ENCODE results near the gene NR2F1. TPM values are rescaled to one million over a fixed set of nuclear protein-coding genes. Genes with fewer than 3 reads are reported as not detected.

NR2F1 gene
- total RNA-seq, 1 experiment from 2014 or later = 76.3 TPM

DNA sequence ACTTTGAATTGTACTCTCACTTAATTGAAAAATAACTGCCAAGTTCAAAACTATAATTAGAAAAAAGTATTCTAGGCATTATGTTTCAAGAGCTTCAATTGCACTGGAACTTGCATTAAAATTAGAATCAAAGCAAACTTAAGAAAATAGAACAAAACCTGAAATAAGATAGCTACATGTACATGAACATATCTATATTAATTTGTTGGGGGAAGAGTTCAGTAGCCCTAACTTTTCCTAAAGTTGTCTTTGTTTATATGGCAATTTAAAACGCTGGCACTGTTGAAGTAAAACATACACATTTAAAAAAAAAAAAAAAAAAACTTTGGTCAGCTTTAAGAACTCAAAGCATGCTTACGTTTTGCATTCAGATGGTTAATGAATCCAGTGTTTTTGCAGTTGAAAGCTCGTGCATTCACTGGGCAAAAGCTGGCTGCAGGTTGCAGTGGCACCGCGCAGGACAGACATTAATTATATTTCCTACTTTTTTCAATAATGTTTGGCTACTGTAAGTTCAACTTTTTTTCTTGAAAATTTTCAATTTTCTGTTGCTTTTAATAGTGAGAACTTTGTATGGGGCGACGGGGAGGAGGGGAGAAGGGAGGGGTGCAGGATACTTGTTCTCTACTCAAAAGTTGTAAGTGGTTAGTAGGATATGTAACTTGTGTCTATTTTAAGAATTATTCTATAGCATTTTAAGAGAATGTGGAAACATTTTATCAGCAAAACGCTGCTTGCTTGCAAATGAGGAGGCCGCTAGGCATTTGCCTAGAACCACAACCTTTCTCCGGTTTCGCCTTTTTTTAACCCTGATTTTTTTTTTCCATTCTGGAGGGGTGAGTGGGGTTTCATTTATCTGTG lies 3.9 kb downstream of the NR2F1 start:
- DNase-seq = no peak
- peak overlapping the region; percentile 79 for H3K4me3 ChIP-seq
- H3K27me3 ChIP-seq = no peaks in the 10 kb centered on the region
- peaks cover 46% of the 10 kb centered on the region for H3K36me3 ChIP-seq
- no peaks in the 10 kb centered on the region for H3K9me3 ChIP-seq

DNA sequence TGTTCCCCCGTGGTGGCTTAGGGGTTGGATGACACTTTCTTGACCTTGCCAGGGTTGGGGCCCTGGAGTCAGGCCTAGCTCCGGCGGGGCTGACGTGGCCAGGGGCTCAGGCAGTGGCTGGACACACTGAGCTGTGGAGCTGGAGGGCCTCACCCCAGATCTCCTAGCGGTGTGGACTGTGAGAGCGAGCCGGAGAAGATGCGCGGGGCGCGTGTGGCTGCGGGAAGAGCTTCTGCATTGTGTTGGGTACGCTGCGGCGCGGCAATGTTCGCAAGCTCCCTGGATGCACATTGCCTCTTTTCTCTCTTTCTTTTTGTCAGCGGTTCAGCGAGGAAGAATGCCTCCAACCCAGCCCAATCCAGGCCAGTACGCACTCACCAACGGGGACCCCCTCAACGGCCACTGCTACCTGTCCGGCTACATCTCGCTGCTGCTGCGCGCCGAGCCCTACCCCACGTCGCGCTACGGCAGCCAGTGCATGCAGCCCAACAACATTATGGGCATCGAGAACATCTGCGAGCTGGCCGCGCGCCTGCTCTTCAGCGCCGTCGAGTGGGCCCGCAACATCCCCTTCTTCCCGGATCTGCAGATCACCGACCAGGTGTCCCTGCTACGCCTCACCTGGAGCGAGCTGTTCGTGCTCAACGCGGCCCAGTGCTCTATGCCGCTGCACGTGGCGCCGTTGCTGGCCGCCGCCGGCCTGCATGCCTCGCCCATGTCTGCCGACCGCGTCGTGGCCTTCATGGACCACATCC lies 4.8 kb downstream of the NR2F1 start:
- H3K4me3 ChIP-seq = no peak overlapping the region
- DNase-seq = no peak
- no peaks in the 10 kb centered on the region for H3K9me3 ChIP-seq
- peaks cover 51% of the 10 kb centered on the region for H3K36me3 ChIP-seq
- no peaks in the 10 kb centered on the region for H3K27me3 ChIP-seq

GRCh38 chr5:93588352-93589151 lies 5.5 kb downstream of the NR2F1 start:
- H3K36me3 ChIP-seq = peaks cover 59% of the 10 kb centered on the region
- H3K9me3 ChIP-seq = no peaks in the 10 kb centered on the region
- no peak overlapping the region for H3K4me3 ChIP-seq
- no peak for DNase-seq
- no peaks in the 10 kb centered on the region for H3K27me3 ChIP-seq

DNA sequence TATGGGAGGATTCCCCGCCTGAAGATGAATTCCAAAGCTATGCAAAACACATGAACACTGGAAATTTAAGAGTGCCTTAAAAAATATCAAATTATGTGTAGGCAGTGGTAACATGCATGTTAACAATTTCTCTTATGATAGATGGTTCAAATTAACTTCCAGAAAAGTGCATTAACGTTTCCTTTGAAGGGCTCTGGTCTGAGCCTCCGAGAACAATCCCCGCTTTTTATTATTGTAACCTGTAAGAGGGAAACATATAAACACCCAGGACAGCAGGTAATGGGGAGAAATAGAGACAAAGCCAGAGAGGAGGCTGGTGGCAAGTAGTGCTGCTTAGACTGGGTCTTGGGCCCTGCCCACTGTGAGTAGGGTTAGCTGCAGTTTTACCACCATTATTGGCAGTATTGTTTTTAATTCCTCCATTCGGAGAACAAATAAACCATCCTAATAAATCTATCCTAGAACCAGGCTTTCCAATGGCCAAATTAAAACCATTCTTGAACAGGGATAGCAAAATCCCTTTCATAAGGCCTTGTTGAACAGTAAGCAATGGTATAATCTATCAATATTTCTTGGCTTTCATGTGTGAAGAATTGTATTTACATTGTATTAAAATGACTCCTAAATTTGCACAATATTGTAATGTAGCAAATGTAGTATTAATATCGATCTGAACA lies 6.3 kb downstream of the NR2F1 start:
- no peak for DNase-seq
- Histone ChIP-seq H3K4me3 (no peak overlapping the region), H3K36me3 (peaks cover 66% of the 10 kb centered on the region), H3K27me3 (no peaks in the 10 kb centered on the region), H3K9me3 (no peaks in the 10 kb centered on the region)

DNA sequence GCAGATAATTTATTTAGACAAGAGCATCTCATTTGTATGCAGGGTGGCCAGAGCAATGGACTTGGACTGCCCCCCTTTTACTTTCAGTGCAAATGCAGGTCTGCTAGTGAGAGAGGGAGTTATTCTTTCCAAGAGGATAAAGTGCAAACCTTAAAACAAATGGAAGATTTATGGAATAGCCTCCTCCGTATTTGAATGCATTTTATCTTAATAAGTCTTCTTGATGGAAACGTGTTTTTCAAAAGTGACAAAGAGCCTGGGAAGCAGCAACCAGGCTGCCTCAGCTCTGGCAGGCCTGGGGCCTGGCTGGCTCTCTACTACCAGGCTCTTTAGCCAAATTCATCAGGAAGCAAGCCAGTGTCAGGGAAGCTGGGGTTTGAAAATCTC lies 6.8 kb downstream of the NR2F1 start:
- no peak overlapping the region for H3K4me3 ChIP-seq
- no peak for DNase-seq
- no peaks in the 10 kb centered on the region for H3K27me3 ChIP-seq
- no peaks in the 10 kb centered on the region for H3K9me3 ChIP-seq
- peaks cover 72% of the 10 kb centered on the region for H3K36me3 ChIP-seq

GRCh38 chr5:93590493-93590892 lies 7.5 kb downstream of the NR2F1 start:
- H3K36me3 ChIP-seq = peaks cover 78% of the 10 kb centered on the region
- no peak overlapping the region for H3K4me3 ChIP-seq
- no peaks in the 10 kb centered on the region for H3K9me3 ChIP-seq
- DNase-seq = no peak
- no peaks in the 10 kb centered on the region for H3K27me3 ChIP-seq

- Histone ChIP-seq H3K27me3 (no peaks in the 10 kb centered on the region), H3K9me3 (no peaks in the 10 kb centered on the region), H3K36me3 (peaks cover 75% of the 10 kb centered on the region), H3K4me3 (no peak overlapping the region)
- no peak for DNase-seq
Measured at GRCh38 chr5:93591323-93591945, 8.4 kb downstream of the NR2F1 start.

GRCh38 chr5:93592883-93593282 lies 9.9 kb downstream of the NR2F1 start:
- H3K4me3 ChIP-seq = no peak overlapping the region
- no peaks in the 10 kb centered on the region for H3K9me3 ChIP-seq
- H3K27me3 ChIP-seq = no peaks in the 10 kb centered on the region
- H3K36me3 ChIP-seq = peaks cover 68% of the 10 kb centered on the region
- no peak for DNase-seq

- H3K36me3 ChIP-seq = peaks cover 64% of the 10 kb centered on the region
- H3K9me3 ChIP-seq = no peaks in the 10 kb centered on the region
- H3K27me3 ChIP-seq = no peaks in the 10 kb centered on the region
- no peak for DNase-seq
- H3K4me3 ChIP-seq = no peak overlapping the region
Measured at GRCh38 chr5:93593476-93594131, 10.6 kb downstream of the NR2F1 start.

GRCh38 chr5:93594591-93595419 lies 11.8 kb downstream of the NR2F1 start:
- Histone ChIP-seq H3K27me3 (no peaks in the 10 kb centered on the region), H3K36me3 (peaks cover 52% of the 10 kb centered on the region), H3K4me3 (no peak overlapping the region), H3K9me3 (no peaks in the 10 kb centered on the region)
- no peak for DNase-seq

GRCh38 chr5:93595420-93596147 lies 12.6 kb downstream of the NR2F1 start:
- H3K4me3 ChIP-seq = no peak overlapping the region

DNA sequence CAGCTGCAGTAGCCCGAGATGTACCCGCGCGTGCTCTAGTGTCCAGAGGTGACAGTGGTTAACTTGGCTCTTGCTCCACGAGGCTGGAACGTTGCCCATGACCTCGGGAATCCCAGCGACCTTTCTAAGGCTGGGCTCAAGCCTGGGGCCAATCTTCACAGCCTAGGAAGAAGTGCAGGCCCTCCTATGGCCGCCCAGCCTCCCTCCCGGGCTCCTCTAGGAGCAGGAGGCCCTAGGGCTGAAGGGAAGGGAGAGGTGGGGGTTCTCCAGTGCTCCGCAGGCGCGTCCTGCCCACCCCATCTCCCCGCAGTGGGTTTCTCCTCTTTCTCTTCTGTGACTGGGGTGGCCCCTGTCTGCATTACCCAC lies 13.3 kb downstream of the NR2F1 start:
- no peaks in the 10 kb centered on the region for H3K27me3 ChIP-seq
- H3K4me3 ChIP-seq = no peak overlapping the region
- DNase-seq = no peak
- H3K9me3 ChIP-seq = no peaks in the 10 kb centered on the region
- H3K36me3 ChIP-seq = peaks cover 37% of the 10 kb centered on the region

More at GRCh38 chr5:93595420-93596147, 12.6 kb downstream of the NR2F1 start:
- Histone ChIP-seq H3K27me3 (no peaks in the 10 kb centered on the region), H3K36me3 (peaks cover 45% of the 10 kb centered on the region), H3K9me3 (no peaks in the 10 kb centered on the region)
- DNase-seq = no peak

- no peak for DNase-seq
- Histone ChIP-seq H3K4me3 (no peak overlapping the region), H3K27me3 (no peaks in the 10 kb centered on the region), H3K36me3 (peaks cover 34% of the 10 kb centered on the region), H3K9me3 (no peaks in the 10 kb centered on the region)
Measured at GRCh38 chr5:93596676-93597490, 13.9 kb downstream of the NR2F1 start.
